ENCODE data around the gene SSC4D.
A peak's percentile ranks its signal among the peaks of the same experiment; 100 is the strongest.
"Not testable (repeated sequence)": the region's sequence is repeated elsewhere in the genome, so short reads cannot be mapped to it uniquely, and the experiment has no call there.

SSC4D gene

GRCh38 chr7:76381814-76382213 lies 27.7 kb downstream of the SSC4D start:
- DNase-seq, result no peak

- DNase-seq, result peak; percentile 48
Observed at GRCh38 chr7:76380623-76380966, 28.9 kb downstream of the SSC4D start.

- no peak for DNase-seq
Observed at GRCh38 chr7:76377186-76377918, 32.1 kb downstream of the SSC4D start.

- DNase-seq, result no peak
Observed at GRCh38 chr7:76375251-76375650, 34.2 kb downstream of the SSC4D start.

GRCh38 chr7:76372984-76373833 lies 36.3 kb downstream of the SSC4D start:
- peak; percentile 80 for DNase-seq

GRCh38 chr7:76371396-76371795 lies 38.1 kb downstream of the SSC4D start:
- DNase-seq, result no peak

- DNase-seq, result no peak
Observed at GRCh38 chr7:76369018-76369417, 40.5 kb downstream of the SSC4D start.

- no peak for DNase-seq
Observed at GRCh38 chr7:76368190-76368589, 41.3 kb downstream of the SSC4D start.

GRCh38 chr7:76364198-76364584 lies 45.3 kb downstream of the SSC4D start:
- peak; percentile 82 for DNase-seq

- DNase-seq, result not testable (repeated sequence)
Observed at GRCh38 chr7:76363754-76364153, 45.7 kb downstream of the SSC4D start.

GRCh38 chr7:76359978-76360638 lies 49.4 kb downstream of the SSC4D start:
- no peak for DNase-seq

GRCh38 chr7:76359111-76359977 lies 50.2 kb downstream of the SSC4D start:
- peak; percentile 94 for DNase-seq

- DNase-seq, result peak; percentile 74
Observed at GRCh38 chr7:76358481-76359110, 50.9 kb downstream of the SSC4D start, which contains the start of gene YWHAG. Gene YWHAG (minus strand): TSS chr7:76358991. CDS start chr7:76358808, 183 bp downstream.

GRCh38 chr7:76358011-76358480 lies 51.5 kb downstream of the SSC4D start:
- no peak for DNase-seq

- no peak for DNase-seq
Observed at GRCh38 chr7:76357475-76358010, 52.0 kb downstream of the SSC4D start.

- DNase-seq, result peak; percentile 48
Observed at GRCh38 chr7:76356823-76357222, 52.7 kb downstream of the SSC4D start.

- DNase-seq, result no peak
Observed at GRCh38 chr7:76356115-76356514, 53.4 kb downstream of the SSC4D start.

- no peak for DNase-seq
Observed at GRCh38 chr7:76354981-76355730, 54.3 kb downstream of the SSC4D start.

- DNase-seq, result no peak
Observed at GRCh38 chr7:76354516-76354915, 55.0 kb downstream of the SSC4D start.

- no peak for DNase-seq
Observed at GRCh38 chr7:76353744-76354143, 55.8 kb downstream of the SSC4D start.

GRCh38 chr7:76352193-76352592 lies 57.3 kb downstream of the SSC4D start:
- no peak for DNase-seq

Measured in NCI-H226 (cell line).